Measurements from ENCODE around the gene FZD4.

- TF ChIP-seq POLR2A (IDR thresholded peaks at IDR 0.05; ENCODE audit: low read length): no peak
- no peak for TF ChIP-seq GATA1 (IDR thresholded peaks at IDR 0.05; ENCODE audit: low read depth, low read length)
These were observed 47.7 kb upstream of the FZD4 start for GRCh38 chr11:87002918-87003317.
